H54 (cell line): ENCODE measurements around the gene ROMO1.
"Not testable (repeated sequence)": the region's sequence is repeated elsewhere in the genome, so short reads cannot be mapped to it uniquely, and the experiment has no call there.

Experiments used
- DNase-seq: peaks from one replicate; pipeline ENCODE4 v3.0.0; 2011; ENCODE audit warnings: low spot score, mixed read lengths; ENCODE audit not compliant: insufficient read length
- FAIRE-seq: peaks from 3 replicates; lab custom pipeline; 2011; peaks lifted over from hg19 to GRCh38; lab: Jason Lieb, UNC
- POLR2A ChIP-seq: IDR thresholded peaks from 2 replicates; pipeline ENCODE4 v1.6.1; 2011; ENCODE audit warnings: low read depth, mild to moderate bottlenecking, low read length

ROMO1 gene

DNA sequence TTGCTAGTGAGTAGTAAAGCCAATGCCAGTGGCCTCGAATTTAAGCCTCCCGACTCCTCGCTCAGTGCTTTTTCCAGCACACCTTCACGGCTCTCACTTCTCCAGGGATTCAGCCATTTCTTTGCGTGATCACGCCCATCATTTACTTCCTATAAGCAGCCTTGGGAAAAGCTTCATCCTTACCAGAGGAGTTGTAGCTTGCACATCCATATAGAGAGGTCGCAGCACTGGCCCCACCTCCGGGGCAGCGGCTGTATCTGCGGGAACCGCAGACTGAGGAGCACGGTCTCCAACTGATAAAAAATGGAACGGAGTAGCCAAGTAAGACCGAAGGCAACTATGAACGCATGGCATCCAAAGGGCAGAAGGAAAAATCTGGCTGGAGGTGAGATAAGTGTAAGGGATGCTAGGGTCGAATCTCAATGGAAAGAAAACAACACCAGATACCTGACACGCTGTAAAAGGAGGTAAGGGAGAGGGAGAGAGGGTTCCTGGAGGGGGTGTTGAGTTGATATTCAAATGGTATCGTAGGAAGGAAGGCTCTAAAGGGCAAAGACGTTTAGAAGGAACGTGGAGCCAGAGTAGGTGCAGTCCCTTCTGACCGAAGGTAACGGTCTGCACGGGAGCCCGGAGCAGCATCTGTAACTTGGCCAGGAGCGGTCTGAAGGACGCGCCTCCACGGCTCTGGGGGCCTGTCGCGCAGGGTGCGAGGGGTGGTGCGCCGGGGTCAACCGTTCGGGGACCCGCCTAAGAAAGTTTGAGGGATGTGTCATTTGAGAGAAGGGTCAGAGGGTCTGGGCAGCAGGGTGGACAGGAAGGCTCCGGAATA lies 693 bp upstream of the ROMO1 start:
- TF ChIP-seq POLR2A = no peak
- FAIRE-seq = no peak
- DNase-seq = no peak

DNA sequence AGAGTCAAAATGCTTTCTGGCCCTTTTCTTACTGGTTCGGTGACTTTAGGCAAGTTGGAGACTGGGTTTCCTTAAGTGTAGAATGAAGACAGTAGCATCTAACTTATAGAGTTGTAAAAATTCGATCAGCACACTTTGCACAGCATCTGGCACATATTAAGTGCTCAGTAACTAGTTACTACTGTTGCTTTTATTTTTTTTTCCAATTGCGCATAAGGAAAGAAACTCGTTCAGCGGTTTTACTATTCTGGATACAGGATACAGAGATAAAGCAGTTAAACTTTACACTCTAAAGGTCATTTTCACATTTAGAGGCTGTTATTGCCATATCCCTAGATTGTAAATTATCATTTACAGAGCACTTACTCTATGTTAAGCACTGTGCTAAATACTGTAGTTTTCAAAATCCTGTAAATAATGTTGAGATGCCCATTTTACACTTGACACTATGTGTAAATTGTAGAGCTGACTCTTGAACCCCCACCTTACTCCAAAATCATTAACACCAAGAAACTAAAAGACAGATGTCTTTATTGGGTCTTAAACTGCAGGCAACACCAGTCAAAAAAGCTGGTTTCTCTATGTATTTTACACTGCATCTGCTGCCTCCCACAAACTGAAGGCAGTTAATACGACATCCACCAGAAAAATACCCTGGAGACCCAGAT lies 886 bp downstream of the ROMO1 start:
- no peak for FAIRE-seq
- DNase-seq = no peak
- TF ChIP-seq POLR2A = no peak

DNA sequence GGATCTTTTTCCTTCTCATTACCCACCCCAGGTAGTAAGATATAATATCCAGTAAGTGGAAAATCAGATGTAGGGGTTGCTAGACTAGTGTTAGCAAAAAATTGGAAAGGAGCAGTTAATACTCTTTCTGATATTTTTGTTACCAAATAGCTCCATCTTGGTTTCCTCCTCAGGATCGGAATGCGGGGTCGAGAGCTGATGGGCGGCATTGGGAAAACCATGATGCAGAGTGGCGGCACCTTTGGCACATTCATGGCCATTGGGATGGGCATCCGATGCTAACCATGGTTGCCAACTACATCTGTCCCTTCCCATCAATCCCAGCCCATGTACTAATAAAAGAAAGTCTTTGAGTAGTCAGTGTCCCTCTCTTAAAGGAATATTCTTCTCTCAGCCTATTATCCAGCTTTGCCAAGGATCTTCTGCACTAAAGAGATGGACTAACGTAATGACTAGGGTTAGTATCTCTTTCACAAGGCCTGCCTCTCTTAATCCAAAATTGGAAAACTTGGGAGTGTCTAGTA lies 1.5 kb downstream of the ROMO1 start:
- FAIRE-seq (no peak), DNase-seq (no peak)
- TF ChIP-seq POLR2A = no peak

- no peak for DNase-seq
- no peak for FAIRE-seq
- no peak for TF ChIP-seq POLR2A
These were observed 3.0 kb downstream of the ROMO1 start for GRCh38 chr20:35702051-35702823.

- no peak for TF ChIP-seq POLR2A
- FAIRE-seq (no peak), DNase-seq (no peak)
These were observed 3.9 kb downstream of the ROMO1 start for GRCh38 chr20:35702824-35703695.

- FAIRE-seq (no peak), DNase-seq (no peak)
- TF ChIP-seq POLR2A = no peak
These were observed 5.5 kb downstream of the ROMO1 start for GRCh38 chr20:35704514-35705261.

GRCh38 chr20:35705894-35706293 lies 6.7 kb downstream of the ROMO1 start:
- DNase-seq, FAIRE-seq: not testable (repeated sequence)

DNA sequence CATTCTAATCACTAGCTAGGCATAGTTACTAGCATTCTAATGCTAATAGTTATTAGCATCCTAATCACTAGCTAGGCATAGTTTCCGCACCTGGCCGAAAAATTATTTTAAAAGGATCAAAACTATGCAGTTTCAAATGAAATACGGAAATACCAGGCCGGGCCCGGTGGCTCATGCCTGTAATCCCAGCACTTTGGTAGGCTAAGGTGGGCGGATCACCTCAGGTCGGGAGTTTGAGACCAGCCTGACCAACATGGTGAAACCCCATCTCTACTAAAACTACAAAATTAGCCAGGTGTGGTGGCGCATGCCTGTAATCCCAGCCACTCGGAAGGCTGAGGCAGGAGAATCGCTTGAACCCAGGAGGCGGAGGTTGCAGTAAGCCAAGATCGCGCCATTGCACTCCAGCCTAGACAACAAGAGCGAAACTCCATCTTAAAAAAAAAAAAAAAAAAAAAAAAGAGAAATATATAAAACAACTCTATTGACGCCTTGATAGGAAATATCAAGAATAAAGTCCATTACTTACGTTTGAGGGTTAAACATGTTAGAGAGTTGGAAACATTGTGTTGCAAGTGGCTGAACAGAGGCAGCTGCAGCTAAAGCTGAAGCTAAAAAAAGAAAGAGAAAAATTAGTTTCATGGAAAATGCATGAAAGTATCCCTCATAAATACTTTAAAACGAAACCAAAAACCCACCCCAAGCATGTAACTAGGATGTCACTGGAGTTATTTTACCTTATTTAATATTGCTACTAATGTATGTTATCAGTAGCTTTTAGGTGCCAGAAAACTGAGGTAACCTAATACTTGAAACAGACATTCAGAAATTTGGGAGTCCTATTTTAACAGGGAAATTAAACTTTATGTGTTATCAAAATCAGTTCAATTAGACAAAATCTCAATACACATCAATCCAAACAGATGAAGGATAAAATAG lies 7.7 kb downstream of the ROMO1 start:
- not testable (repeated sequence) for DNase-seq

DNA sequence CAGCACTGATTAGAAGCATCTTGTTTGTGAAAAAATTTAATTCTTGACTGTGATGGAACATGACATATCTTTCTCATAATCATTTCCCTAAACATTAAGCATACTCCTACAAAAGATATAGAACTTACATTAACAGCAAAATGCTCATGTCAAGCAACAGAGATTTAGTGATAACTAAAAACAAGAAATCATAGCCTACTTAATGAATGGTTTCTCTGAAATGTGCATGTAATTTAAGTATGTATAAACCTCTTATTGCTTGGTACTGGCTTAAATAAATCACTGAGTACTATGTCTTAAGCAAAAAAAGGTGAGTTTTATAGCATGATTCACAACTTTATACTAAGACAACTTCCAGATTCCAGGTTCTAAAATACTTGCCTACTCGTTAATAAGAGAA lies 9.3 kb downstream of the ROMO1 start:
- FAIRE-seq (peak; percentile 20), DNase-seq (no peak)
- TF ChIP-seq POLR2A = no peak

More for the DNA sequence above, 7.7 kb downstream of the ROMO1 start:
- FAIRE-seq = peak; percentile 60

- no peak for TF ChIP-seq POLR2A
- DNase-seq (no peak), FAIRE-seq (no peak)
These were observed 10.1 kb downstream of the ROMO1 start for GRCh38 chr20:35709259-35709658.

GRCh38 chr20:35710039-35710438 lies 10.8 kb downstream of the ROMO1 start:
- DNase-seq = no peak
- no peak for FAIRE-seq
- no peak for TF ChIP-seq POLR2A
